H1 (cell line): Measurements from ENCODE around the gene GRAPL. TPM values are rescaled to one million over a fixed set of nuclear protein-coding genes. Genes with fewer than 3 reads are reported as not detected.
"Not testable (repeated sequence)": the region's sequence is repeated elsewhere in the genome, so short reads cannot be mapped to it uniquely, and the experiment has no call there.

Source experiments
- CTCF ChIA-PET: fragments of 300-600 bp; sonication (Branson Sonifier 250); formaldehyde crosslinking; loops from one replicate; lab custom pipeline; 2021; ENCODE audit not compliant: partially characterized antibody; lab: Charles Lee
- POLR2A ChIA-PET: fragments of 300-600 bp; sonication (Branson Sonifier 250); formaldehyde crosslinking; loops from one replicate; lab custom pipeline; 2021; ENCODE audit warnings: inconsistent platforms; ENCODE audit not compliant: partially characterized antibody; lab: Charles Lee
- DNase-seq, 2 experiments: peaks; one replicate each; pipeline versions ENCODE4 v3.0.0 to v3.0.0-alpha.2; 2010 to 2022; ENCODE audit warnings: low spot score in 2 of 2, low read depth in 1 of 2, mixed read lengths in 1 of 2
- FAIRE-seq: peaks from 2 replicates; lab custom pipeline; 2011; peaks lifted over from hg19 to GRCh38; lab: Jason Lieb, UNC
- H2AFZ ChIP-seq: 2 replicates; pipeline ENCODE4 v1.8.1; 2012; ENCODE audit warnings: low read length, inconsistent platforms
- H2AK5ac ChIP-seq: 2 replicates; pipeline ENCODE4 v1.6.1; 2013; ENCODE audit warnings: low read depth, low read length
- H2BK120ac ChIP-seq: replicated peaks from 2 replicates; pipeline ENCODE3; 2013; ENCODE audit warnings: low read depth, low read length, inconsistent platforms
- H2BK12ac ChIP-seq: 2 replicates; pipeline ENCODE4 v1.6.1; 2013; ENCODE audit warnings: low read depth, low read length
- H2BK15ac ChIP-seq: 2 replicates; pipeline ENCODE4 v1.6.1; 2013; ENCODE audit warnings: low read length
- H2BK20ac ChIP-seq: 2 replicates; pipeline ENCODE4 v1.6.1; 2013; ENCODE audit warnings: low read length
- H2BK5ac ChIP-seq: 2 replicates; pipeline ENCODE4 v1.6.1; 2013; ENCODE audit warnings: low read depth, low read length
- H3K14ac ChIP-seq: 2 replicates; pipeline ENCODE4 v1.6.1; 2013; ENCODE audit warnings: inconsistent platforms; ENCODE audit not compliant: insufficient read length
- H3K18ac ChIP-seq: 2 replicates; pipeline ENCODE4 v1.6.1; 2013; ENCODE audit warnings: low read length; ENCODE audit errors: extremely low read depth
- H3K23ac ChIP-seq: 2 replicates; pipeline ENCODE4 v1.6.1; 2013; ENCODE audit warnings: inconsistent platforms; ENCODE audit not compliant: insufficient read length
- H3K23me2 ChIP-seq: 2 replicates; pipeline ENCODE4 v1.6.1; 2013; ENCODE audit warnings: low read depth, low read length
- H3K27ac ChIP-seq: 2 replicates; pipeline ENCODE4 v1.6.1; 2011; ENCODE audit warnings: low read depth, low read length, inconsistent platforms
- H3K27me3 ChIP-seq, 4 experiments: replicated peaks in 1 of 4; 1 replicate in 1 of 4; 2 replicates in 3 of 4; pipeline versions ENCODE4 v1.6.1 to v1.8.1; 2011 to 2013; ENCODE audit warnings: low read length in 3 of 4, mild to moderate bottlenecking in 3 of 4, inconsistent platforms in 2 of 4, mixed read lengths in 2 of 4, moderate library complexity in 1 of 4; ENCODE audit not compliant: control insufficient read depth in 3 of 4, insufficient read depth in 3 of 4; ENCODE audit errors: extremely low read depth in 1 of 4
- H3K36me3 ChIP-seq, 4 experiments: 2 replicates each; pipeline versions ENCODE4 v1.6.1 to v1.8.1; 2011 to 2013; ENCODE audit warnings: mild to moderate bottlenecking in 4 of 4, low read length in 3 of 4, moderate library complexity in 2 of 4, control low read depth in 1 of 4, inconsistent platforms in 1 of 4; ENCODE audit not compliant: insufficient read depth in 4 of 4, control insufficient read depth in 2 of 4
- H3K4ac ChIP-seq: replicated peaks from 2 replicates; pipeline ENCODE3; 2013; ENCODE audit warnings: low read length, low read depth, mixed read lengths, inconsistent platforms; ENCODE audit not compliant: insufficient read length
- H3K4me1 ChIP-seq, 4 experiments: replicated peaks in 1 of 4; 1 replicate in 1 of 4; 2 replicates in 3 of 4; pipeline versions ENCODE4 v1.6.1 to v1.8.1; 2011 to 2013; ENCODE audit warnings: low read length in 3 of 4, inconsistent platforms in 2 of 4, mixed read lengths in 1 of 4; ENCODE audit not compliant: insufficient read depth in 4 of 4, control insufficient read depth in 3 of 4
- H3K4me2 ChIP-seq, 2 experiments: 2 replicates each; pipeline versions ENCODE4 v1.6.1 to v1.8.1; 2011 to 2013; ENCODE audit warnings: low read depth in 2 of 2, low read length in 2 of 2, control low read depth in 1 of 2, inconsistent platforms in 1 of 2, mild to moderate bottlenecking in 1 of 2; ENCODE audit not compliant: insufficient read depth in 1 of 2
- H3K4me3 ChIP-seq, 4 experiments: fragments of 200-600, 300-600 bp in 1 of 4; sonication (generic), shearing (Covaris generic), sonication (Bioruptor Twin) in 1 of 4; 2 replicates each; pipeline versions ENCODE4 v1.5.1 to v1.8.1; 2011 to 2016; ENCODE audit warnings: low read length in 4 of 4, low read depth in 3 of 4, control low read depth in 2 of 4, inconsistent platforms in 2 of 4, mild to moderate bottlenecking in 2 of 4, mixed read lengths in 1 of 4, moderate library complexity in 1 of 4; ENCODE audit not compliant: insufficient read depth in 2 of 4; ENCODE audit errors: extremely low read depth in 1 of 4
- H3K56ac ChIP-seq: replicated peaks from 2 replicates; pipeline ENCODE3; 2013; ENCODE audit warnings: low read depth, mild to moderate bottlenecking, mixed read lengths, low read length, inconsistent platforms; ENCODE audit not compliant: insufficient read length
- H3K79me1 ChIP-seq: 2 replicates; pipeline ENCODE4 v1.6.1; 2013; ENCODE audit warnings: low read depth, low read length, control low read depth
- H3K79me2 ChIP-seq, 2 experiments: 2 replicates each; pipeline versions ENCODE4 v1.6.1 to v1.8.1; 2012 to 2013; ENCODE audit warnings: low read length in 2 of 2, mild to moderate bottlenecking in 2 of 2, inconsistent platforms in 1 of 2; ENCODE audit not compliant: insufficient read depth in 2 of 2, control insufficient read depth in 1 of 2
- H3K9ac ChIP-seq, 4 experiments: replicated peaks in 1 of 4; 1 replicate in 1 of 4; 2 replicates in 3 of 4; pipeline versions ENCODE4 v1.6.1 to v1.8.1; 2011 to 2013; ENCODE audit warnings: low read depth in 3 of 4, low read length in 3 of 4, control low read depth in 2 of 4, mild to moderate bottlenecking in 2 of 4, moderate library complexity in 2 of 4, inconsistent platforms in 1 of 4; ENCODE audit errors: extremely low read depth in 1 of 4
- H3K9me3 ChIP-seq, 2 experiments: 2 replicates each; pipeline versions ENCODE4 v1.6.1 to v1.8.1; 2012 to 2013; ENCODE audit warnings: mild to moderate bottlenecking in 2 of 2, moderate library complexity in 2 of 2, control low read depth in 1 of 2, inconsistent platforms in 1 of 2, low read depth in 1 of 2, low read length in 1 of 2, mixed read lengths in 1 of 2; ENCODE audit not compliant: insufficient read depth in 2 of 2
- H4K20me1 ChIP-seq, 2 experiments: replicated peaks in 1 of 2; 2 replicates each; pipeline versions ENCODE3 to v1.8.1; 2011 to 2013; ENCODE audit warnings: inconsistent platforms in 2 of 2, low read length in 2 of 2, mild to moderate bottlenecking in 1 of 2; ENCODE audit not compliant: insufficient read depth in 2 of 2, control insufficient read depth in 1 of 2
- H4K5ac ChIP-seq: 2 replicates; pipeline ENCODE4 v1.6.1; 2013; ENCODE audit warnings: low read length, low read depth, mixed read lengths, inconsistent platforms; ENCODE audit not compliant: insufficient read length
- H4K8ac ChIP-seq: 2 replicates; pipeline ENCODE4 v1.8.0; 2013; ENCODE audit warnings: mild to moderate bottlenecking, moderate library complexity, low read length, inconsistent platforms; ENCODE audit not compliant: insufficient read depth; ENCODE audit errors: extremely low read depth
- H4K91ac ChIP-seq: replicated peaks from 2 replicates; pipeline ENCODE3; 2013; ENCODE audit warnings: low read length, mixed read lengths, inconsistent platforms; ENCODE audit not compliant: insufficient read length
- WGBS, 2 experiments: shearing (Covaris generic) in 1 of 2; methylation state at CpG; one replicate each; pipeline versions ENCODE4 v1.1.6 to v1.1.7; 2013 to 2015; ENCODE audit warnings: low lambda C conversion rate in 2 of 2, mixed read lengths in 2 of 2, inconsistent platforms in 1 of 2, low coverage in 1 of 2, missing lambda C conversion rate in 1 of 2; ENCODE audit not compliant: insufficient replicate concordance in 2 of 2, insufficient coverage in 1 of 2, insufficient read length in 1 of 2; ENCODE audit errors: extremely low coverage in 1 of 2, missing lambda C conversion rate in 1 of 2; 5-methylcytosine and 5-hydroxymethylcytosine counted together
- polyA plus RNA-seq, 7 experiments: library from polyadenylated mRNA; depleted of rRNA in 3 of 7; stranded (reverse) in 5 of 7; unstranded in 2 of 7; fragments of >200 nt in 5 of 7; fragments of 200-250 nt in 2 of 7; gene quantifications; 1 replicate in 5 of 7; 2 replicates in 1 of 7; 4 replicates in 1 of 7; pipeline versions ENCODE4 v1.2.1 to v1.2.3, GENCODE V29; 2011 to 2013; ENCODE audit warnings: missing spikeins in 2 of 7, mixed read lengths in 2 of 7
- total RNA-seq: library from RNA; stranded (reverse); fragmentation: NEBNext Ultra II Directional; extraction: Animal tissue kit (Norgen Biotek cat#: 25700); gene quantifications from 2 replicates; pipeline ENCODE4 v1.2.1, GENCODE V29; 2021

The GRAPL gene
- total and polyA plus RNA-seq, 2 of the 8 experiments (the other 6 are each of a cell fraction or from before 2014, with no cell fraction given) = 0.15 TPM; not detected in 1

- H3K27me3 ChIP-seq, H3K9me3 ChIP-seq, H3K18ac ChIP-seq, H3K36me3 ChIP-seq, H3K14ac ChIP-seq, H3K27ac ChIP-seq, H4K5ac ChIP-seq, H3K23ac ChIP-seq, H4K20me1 ChIP-seq, H2AFZ ChIP-seq, H3K9ac ChIP-seq, H3K79me2 ChIP-seq, H2AK5ac ChIP-seq, H2BK5ac ChIP-seq, CTCF ChIA-PET, H2BK120ac ChIP-seq, H3K23me2 ChIP-seq, H3K4ac ChIP-seq, POLR2A ChIA-PET, H3K56ac ChIP-seq, H2BK20ac ChIP-seq, H2BK12ac ChIP-seq, H3K79me1 ChIP-seq, H4K91ac ChIP-seq, FAIRE-seq, H3K4me1 ChIP-seq, H4K8ac ChIP-seq, H2BK15ac ChIP-seq: not testable (repeated sequence)
- WGBS, 2 experiments = 38% methylated on average over 15 of the region's 33 CpGs; no CpG with 5 or more reads in 1 of the 2 experiments
- H3K4me2 ChIP-seq = peak overlapping the region in 1 of 2 experiments; percentile 33; a peak in 1 of 4 replicates
- H3K4me3 ChIP-seq = 0 out of 8 replicates have a peak overlapping the region, but pooled peaks of 1 of the 4 experiments have one; percentile 32
- DNase-seq = peak in 1 of 2 experiments; percentile 79
Measured at GRCh38 chr17:19196382-19197204, 69.2 kb downstream of the GRAPL start.

GRCh38 chr17:19202448-19202847 lies 75.1 kb downstream of the GRAPL start:
- H3K79me2 ChIP-seq, H2BK15ac ChIP-seq, H4K8ac ChIP-seq, H3K9me3 ChIP-seq, H3K4me3 ChIP-seq, H2AFZ ChIP-seq, H3K9ac ChIP-seq, POLR2A ChIA-PET, H3K23me2 ChIP-seq, H2AK5ac ChIP-seq, H2BK20ac ChIP-seq, CTCF ChIA-PET, H3K4ac ChIP-seq, H3K18ac ChIP-seq, DNase-seq, H3K36me3 ChIP-seq, H3K79me1 ChIP-seq, H3K23ac ChIP-seq, H3K14ac ChIP-seq, H4K20me1 ChIP-seq, H3K4me1 ChIP-seq, H3K27ac ChIP-seq, H3K27me3 ChIP-seq, H2BK5ac ChIP-seq, FAIRE-seq, H2BK12ac ChIP-seq, H3K4me2 ChIP-seq, H3K56ac ChIP-seq, H4K5ac ChIP-seq, H4K91ac ChIP-seq, H2BK120ac ChIP-seq: not testable (repeated sequence)
- no CpG with 5 or more reads among the region's 20 CpGs for WGBS, 2 experiments
